Mucosa of descending colon (tissue), 3 donors: ENCODE results near the gene ZNF236. TPM values are rescaled to one million over a fixed set of nuclear protein-coding genes. Genes with fewer than 3 reads are reported as not detected.

Experiments used
- ATAC-seq: fragments of 200-7000 bp; cut with Tn5 transposase; one replicate; pipeline ENCODE4 v1.9.1; 2020; ENCODE audit warnings: mild to moderate bottlenecking, moderate library complexity
- DNase-seq, 3 donors: peaks; one replicate each; pipeline ENCODE4 v3.0.0-alpha.2; 2020
- H3K36me3 ChIP-seq: fragments of 200-600 bp; one replicate; pipeline ENCODE4 v1.8.0; 2021; ENCODE audit warnings: low read depth, mild to moderate bottlenecking
- H3K4me1 ChIP-seq: fragments of 200-600 bp; one replicate; pipeline ENCODE4 v1.8.0; 2021; ENCODE audit warnings: low read depth, mild to moderate bottlenecking
- H3K4me3 ChIP-seq: fragments of 200-600 bp; one replicate; pipeline ENCODE4 v1.8.0; 2021; ENCODE audit warnings: mild to moderate bottlenecking
- H3K9me3 ChIP-seq: fragments of 200-600 bp; one replicate; pipeline ENCODE4 v1.8.0; 2021; ENCODE audit warnings: mild to moderate bottlenecking
- CTCF ChIP-seq: fragments of 200-600 bp; IDR thresholded peaks from one replicate; pipeline ENCODE4 v1.8.0; 2022; ENCODE audit warnings: antibody characterized with exemption, mild to moderate bottlenecking
- intact Hi-C, 2 donors: fragments of 100-400 bp; cut with DNase I in 1 of 2; cut with micrococcal nuclease in 1 of 2; formaldehyde crosslinking; loops; one replicate each; pipeline versions ENCODE4 v1.11.0 to v1.11.1; 2022; cut with DNase I, micrococcal nuclease
- total RNA-seq, 3 donors: library from RNA; stranded (reverse); fragmentation: NEBNext Ultra II Directional in 2 of 3; extraction: Animal tissue kit (Norgen Biotek cat#: 25700) in 2 of 3; gene quantifications; one replicate each; pipeline versions ENCODE4 v1.2.1 to v1.2.4, GENCODE V29; 2021 to 2023
- donor health status: DM: no; HTN: no; CAD: no; lungs with moderate emphysema.
- donor health status: DM: no; HTN: no; CAD: no.
- donor health status: DM: no; HTN: yes; CAD: no.

The ZNF236 gene
- total RNA-seq, 3 donors from 2014 or later: 14.8 to 27.9 (median 15.5) TPM

- no peaks in the 10 kb centered on the region for H3K36me3 ChIP-seq
- intact Hi-C loops: no loop called here
These were observed 367 bp upstream of the ZNF236 start for GRCh38 chr18:76821875-76822505.

GRCh38 chr18:76823161-76823538 lies 793 bp downstream of the ZNF236 start:
- peak in 2 of 3 donors; percentile 31 to 61 for DNase-seq
- H3K36me3 ChIP-seq: no peaks in the 10 kb centered on the region
- peak overlapping the region; percentile 63 for H3K4me3 ChIP-seq
- H3K9me3 ChIP-seq: no peaks in the 10 kb centered on the region
- ATAC-seq: no peak
- H3K4me1 ChIP-seq: peaks cover 8% of the 10 kb centered on the region
- TF ChIP-seq CTCF: no peak
- intact Hi-C loops: no loop called here

More at GRCh38 chr18:76821875-76822505, 367 bp upstream of the ZNF236 start:
- peaks cover 8% of the 10 kb centered on the region for H3K4me1 ChIP-seq
- DNase-seq: peak; percentile 61 to 83 (median 79)
- peak; percentile 71 for ATAC-seq
- H3K4me3 ChIP-seq: peak overlapping the region; percentile 53
- no peaks in the 10 kb centered on the region for H3K9me3 ChIP-seq
- no peak for TF ChIP-seq CTCF

- no peak for TF ChIP-seq CTCF
- no peak overlapping the region for H3K4me3 ChIP-seq
- intact Hi-C loops: no loop called here
- ATAC-seq (no peak), DNase-seq (peak; percentile 19 to 62 (median 56))
- peaks cover 8% of the 10 kb centered on the region for H3K4me1 ChIP-seq
- H3K9me3 ChIP-seq: no peaks in the 10 kb centered on the region
- no peaks in the 10 kb centered on the region for H3K36me3 ChIP-seq
These were observed 1.2 kb downstream of the ZNF236 start for GRCh38 chr18:76823587-76824011.

- Histone ChIP-seq H3K4me1 (peaks cover 8% of the 10 kb centered on the region), H3K9me3 (no peaks in the 10 kb centered on the region), H3K4me3 (no peak overlapping the region), H3K36me3 (no peaks in the 10 kb centered on the region)
- DNase-seq: no peak
- intact Hi-C loops: no loop called here
- no peak for ATAC-seq
- TF ChIP-seq CTCF: no peak
These were observed 1.9 kb downstream of the ZNF236 start for GRCh38 chr18:76824145-76824676.

- H3K36me3 ChIP-seq: no peaks in the 10 kb centered on the region
- H3K4me3 ChIP-seq: no peak overlapping the region
- peaks cover 8% of the 10 kb centered on the region for H3K4me1 ChIP-seq
- no peaks in the 10 kb centered on the region for H3K9me3 ChIP-seq
- no peak for TF ChIP-seq CTCF
- ATAC-seq (no peak), DNase-seq (no peak)
- intact Hi-C loops: no loop called here
These were observed 2.4 kb downstream of the ZNF236 start for GRCh38 chr18:76824754-76825153.
